DOHH2 (cell line): ENCODE measurements around the gene HSDL2.

Source experiments
- H3F3A ChIP-seq: fragments of 200-600 bp; sonication (generic), shearing (Covaris generic); 2 replicates; pipeline ENCODE4 v1.6.0; 2016; ENCODE audit warnings: antibody characterized with exemption, mild to moderate bottlenecking; ENCODE audit not compliant: control insufficient read depth, insufficient read depth
- H3K27ac ChIP-seq: fragments of 200-600 bp; sonication (generic); 2 replicates; pipeline ENCODE4 v1.5.1; 2014; ENCODE audit warnings: low read depth, mild to moderate bottlenecking, low read length, moderate library complexity
- H3K27me3 ChIP-seq: fragments of 200-600 bp; sonication (generic); 2 replicates; pipeline ENCODE4 v1.6.1; 2014; ENCODE audit warnings: mild to moderate bottlenecking, low read length, mixed read lengths; ENCODE audit not compliant: control insufficient read depth
- H3K36me3 ChIP-seq: fragments of 200-600 bp; sonication (generic); 2 replicates; pipeline ENCODE4 v1.6.1; 2014; ENCODE audit warnings: mild to moderate bottlenecking, low read length, moderate library complexity, mixed read lengths; ENCODE audit not compliant: control insufficient read depth
- H3K4me1 ChIP-seq: fragments of 200-600 bp; sonication (generic); 2 replicates; pipeline ENCODE4 v1.6.1; 2014; ENCODE audit warnings: mild to moderate bottlenecking, low read length, mixed read lengths; ENCODE audit not compliant: control insufficient read depth
- H3K4me2 ChIP-seq: fragments of 200-600 bp; sonication (generic); 2 replicates; pipeline ENCODE4 v1.6.0; 2014; ENCODE audit warnings: mild to moderate bottlenecking, low read length, moderate library complexity
- H3K4me3 ChIP-seq: fragments of 200-600 bp; sonication (generic); 2 replicates; pipeline ENCODE4 v1.5.1; 2014; ENCODE audit warnings: mild to moderate bottlenecking, low read length, mixed read lengths
- H3K79me2 ChIP-seq: fragments of 200-600 bp; sonication (generic); 2 replicates; pipeline ENCODE4 v1.6.1; 2014; ENCODE audit warnings: mild to moderate bottlenecking, low read length, mixed read lengths; ENCODE audit not compliant: control insufficient read depth
- H3K9me2 ChIP-seq: fragments of 200-600 bp; sonication (generic); replicated peaks from 2 replicates; pipeline ENCODE4 v1.6.1; 2014; ENCODE audit warnings: mild to moderate bottlenecking, low read length, mixed read lengths; ENCODE audit not compliant: control insufficient read depth
- H3K9me3 ChIP-seq: fragments of 200-600 bp; sonication (generic); 2 replicates; pipeline ENCODE4 v1.6.1; 2014; ENCODE audit warnings: antibody characterized with exemption, low read length, mixed read lengths; ENCODE audit not compliant: control insufficient read depth, insufficient read depth
- H4K20me1 ChIP-seq: fragments of 200-600 bp; sonication (generic); 2 replicates; pipeline ENCODE4 v1.6.0; 2014; ENCODE audit warnings: low read depth, mild to moderate bottlenecking, antibody characterized with exemption, low read length, moderate library complexity; ENCODE audit not compliant: control insufficient read depth, insufficient read depth
- EZH2phosphoT487 ChIP-seq: fragments of 200-600 bp; sonication (generic); IDR thresholded peaks from 2 replicates; pipeline ENCODE4 v1.6.1; 2017; ENCODE audit warnings: borderline replicate concordance, mild to moderate bottlenecking, antibody characterized with exemption, low read length, moderate library complexity, mixed read lengths
- TF ChIP-seq, protein P1 (sequence below): fragments of 200-600 bp; sonication (generic); IDR thresholded peaks from one replicate; pipeline ENCODE4 v1.5.1; 2014; ENCODE audit warnings: antibody characterized with exemption, mild to moderate bottlenecking, low read depth, low read length; ENCODE audit not compliant: poor library complexity, severe bottlenecking

The HSDL2 gene

DNA sequence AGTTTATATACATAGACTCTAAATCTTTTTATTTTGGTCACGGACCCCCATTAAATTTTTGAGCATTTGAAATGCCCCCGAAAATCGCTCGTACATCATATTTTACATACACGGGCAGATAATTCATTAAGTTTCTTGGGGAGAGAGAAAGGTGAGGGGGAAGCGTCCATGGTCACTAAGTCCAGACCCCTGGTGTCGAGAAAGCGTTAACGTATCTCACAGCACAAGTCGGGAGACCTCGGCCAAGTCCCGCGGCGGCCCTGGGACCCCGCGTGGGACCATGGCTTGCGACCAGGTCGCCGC, 47.3 kb upstream of the HSDL2 start:
- no peak for TF ChIP-seq EZH2phosphoT487
- TF ChIP-seq, protein P1, sequence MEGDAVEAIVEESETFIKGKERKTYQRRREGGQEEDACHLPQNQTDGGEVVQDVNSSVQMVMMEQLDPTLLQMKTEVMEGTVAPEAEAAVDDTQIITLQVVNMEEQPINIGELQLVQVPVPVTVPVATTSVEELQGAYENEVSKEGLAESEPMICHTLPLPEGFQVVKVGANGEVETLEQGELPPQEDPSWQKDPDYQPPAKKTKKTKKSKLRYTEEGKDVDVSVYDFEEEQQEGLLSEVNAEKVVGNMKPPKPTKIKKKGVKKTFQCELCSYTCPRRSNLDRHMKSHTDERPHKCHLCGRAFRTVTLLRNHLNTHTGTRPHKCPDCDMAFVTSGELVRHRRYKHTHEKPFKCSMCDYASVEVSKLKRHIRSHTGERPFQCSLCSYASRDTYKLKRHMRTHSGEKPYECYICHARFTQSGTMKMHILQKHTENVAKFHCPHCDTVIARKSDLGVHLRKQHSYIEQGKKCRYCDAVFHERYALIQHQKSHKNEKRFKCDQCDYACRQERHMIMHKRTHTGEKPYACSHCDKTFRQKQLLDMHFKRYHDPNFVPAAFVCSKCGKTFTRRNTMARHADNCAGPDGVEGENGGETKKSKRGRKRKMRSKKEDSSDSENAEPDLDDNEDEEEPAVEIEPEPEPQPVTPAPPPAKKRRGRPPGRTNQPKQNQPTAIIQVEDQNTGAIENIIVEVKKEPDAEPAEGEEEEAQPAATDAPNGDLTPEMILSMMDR = peak; percentile 19
- peaks cover 57% of the 10 kb centered on the region for H3K79me2 ChIP-seq

DNA sequence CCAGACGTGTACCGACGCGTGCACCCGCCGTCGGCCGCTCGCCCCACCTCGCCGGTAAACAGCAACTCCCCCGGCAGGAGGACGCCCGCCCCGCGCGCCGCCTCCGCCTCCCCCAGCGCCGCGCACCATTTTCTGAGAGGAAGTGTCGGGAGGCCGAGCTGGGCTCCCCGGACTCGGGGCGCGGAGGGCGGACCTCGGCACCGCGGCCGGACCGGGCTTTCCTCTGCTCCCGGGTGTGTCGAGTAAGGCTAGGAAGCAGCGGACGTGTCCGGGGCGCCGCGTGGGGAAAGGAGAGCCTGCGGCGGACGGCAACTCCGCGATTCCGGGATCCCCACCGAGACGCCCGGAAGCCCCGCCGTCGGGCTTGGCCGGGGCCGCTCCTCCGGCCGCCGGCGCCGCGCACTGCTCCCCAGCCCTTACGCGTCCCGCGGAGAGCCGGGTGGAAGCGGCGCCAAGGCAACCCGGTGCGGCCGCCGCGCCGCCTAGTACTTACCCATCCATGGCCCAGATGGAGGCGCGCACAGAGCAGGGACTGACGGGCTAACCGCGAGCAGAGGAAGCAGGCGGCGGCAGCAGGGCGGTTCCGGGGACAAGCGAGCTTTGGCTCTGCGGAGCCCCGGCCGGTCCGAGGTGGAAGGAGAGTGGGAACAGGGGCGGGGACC, 46.8 kb upstream of the HSDL2 start, which contains the start of gene PTBP3:
TSS of gene PTBP3 (minus strand) at position 643 of the 662 bp plus-strand sequence. CDS start 35,754 bp downstream, outside the sequence.
- peaks cover 9% of the 10 kb centered on the region for H4K20me1 ChIP-seq
- peaks cover 3% of the 10 kb centered on the region; the same call in 1 of the 2 replicates for H3K36me3 ChIP-seq

More for the DNA sequence above, 47.3 kb upstream of the HSDL2 start:
- peak overlapping the region; percentile 81 for H3K4me3 ChIP-seq
- peaks cover 7% of the 10 kb centered on the region; the same call in 1 of the 2 replicates for H3K36me3 ChIP-seq
- H3K9me2 ChIP-seq = no peaks in the 10 kb centered on the region
- H3F3A ChIP-seq = no peaks in the 10 kb centered on the region
- H3K27ac ChIP-seq = peak overlapping the region; percentile 81
- peaks cover 31% of the 10 kb centered on the region for H3K4me1 ChIP-seq
- no peaks in the 10 kb centered on the region for H3K27me3 ChIP-seq
- H3K9me3 ChIP-seq = no peaks in the 10 kb centered on the region
- H3K4me2 ChIP-seq = peak overlapping the region; percentile 83
- H4K20me1 ChIP-seq = peaks cover 9% of the 10 kb centered on the region

DNA sequence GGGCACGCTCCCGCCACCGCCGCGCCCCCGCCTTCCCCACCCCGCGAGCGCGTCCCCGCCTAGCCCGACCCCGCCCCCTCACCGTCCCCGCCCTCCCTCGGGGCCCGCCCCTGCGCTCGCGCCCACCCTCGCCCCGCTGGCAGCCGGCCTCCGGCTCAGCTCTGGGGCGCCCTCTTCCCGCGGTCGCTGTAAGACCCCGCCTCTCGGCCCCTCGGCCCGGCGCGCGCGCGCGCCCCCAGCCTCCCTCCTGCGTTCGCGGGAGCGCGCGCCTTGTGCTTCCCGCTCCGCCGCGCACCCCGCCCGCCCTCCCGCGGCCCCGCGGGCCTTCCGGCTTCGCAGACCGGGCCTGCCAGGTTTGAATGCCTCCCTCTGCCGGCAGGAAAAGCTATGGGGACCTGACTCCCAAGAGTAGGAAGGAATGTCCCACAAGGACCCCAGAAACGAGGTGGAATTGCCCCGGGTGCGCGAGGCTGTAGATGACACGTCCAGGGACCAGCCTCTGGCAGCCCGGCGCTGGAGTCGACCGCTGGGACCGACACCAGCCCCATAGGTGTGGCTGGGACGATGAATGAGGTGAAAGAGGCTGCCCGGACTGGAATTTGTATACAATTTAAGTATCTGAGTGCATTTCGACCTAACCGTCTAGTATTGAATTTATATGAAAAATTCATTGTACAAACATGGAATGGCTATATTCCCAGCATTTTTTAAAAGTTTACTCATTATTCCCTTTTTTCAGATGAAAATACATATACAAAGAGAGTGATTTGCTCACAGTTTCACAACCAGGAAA, 46.1 kb upstream of the HSDL2 start:
- Histone ChIP-seq H3K79me2 (peaks cover 44% of the 10 kb centered on the region), H3K4me3 (peak overlapping the region; percentile 84), H3K4me2 (peak overlapping the region; percentile 86), H3K27me3 (no peaks in the 10 kb centered on the region), H3K27ac (peak overlapping the region; percentile 81), H3K36me3 (no peaks in the 10 kb centered on the region; the same call in 1 of the 2 replicates), H3F3A (no peaks in the 10 kb centered on the region), H3K4me1 (peaks cover 22% of the 10 kb centered on the region), H3K9me3 (no peaks in the 10 kb centered on the region), H3K9me2 (no peaks in the 10 kb centered on the region), H4K20me1 (peaks cover 9% of the 10 kb centered on the region)
- no peak for TF ChIP-seq EZH2phosphoT487
- TF ChIP-seq, protein P1 = peak; percentile 51

More for the DNA sequence above, 46.8 kb upstream of the HSDL2 start, which contains the start of gene PTBP3:
- Histone ChIP-seq H3K79me2 (peaks cover 52% of the 10 kb centered on the region), H3F3A (no peaks in the 10 kb centered on the region), H3K4me1 (peaks cover 29% of the 10 kb centered on the region), H3K27ac (peak within 1 kb of the TSS; percentile 81), H3K9me2 (no peaks in the 10 kb centered on the region), H3K27me3 (no peaks in the 10 kb centered on the region), H3K9me3 (no peaks in the 10 kb centered on the region), H3K4me3 (peak within 1 kb of the TSS; percentile 84), H3K4me2 (peak within 1 kb of the TSS; percentile 86)
- TF ChIP-seq EZH2phosphoT487 = no peak
- TF ChIP-seq, protein P1 = no peak
